ENCODE data around the gene MMP2. TPM values are rescaled to one million over a fixed set of nuclear protein-coding genes. Genes with fewer than 3 reads are reported as not detected.
A peak's percentile ranks its signal among the peaks of the same experiment; 100 is the strongest.

The MMP2 gene
- total and polyA plus RNA-seq, 2 of the 13 experiments (the other 11 are each of a cell fraction or from before 2014, with no cell fraction given): 0.31 to 1.3 TPM

- TF ChIP-seq, protein P1, sequence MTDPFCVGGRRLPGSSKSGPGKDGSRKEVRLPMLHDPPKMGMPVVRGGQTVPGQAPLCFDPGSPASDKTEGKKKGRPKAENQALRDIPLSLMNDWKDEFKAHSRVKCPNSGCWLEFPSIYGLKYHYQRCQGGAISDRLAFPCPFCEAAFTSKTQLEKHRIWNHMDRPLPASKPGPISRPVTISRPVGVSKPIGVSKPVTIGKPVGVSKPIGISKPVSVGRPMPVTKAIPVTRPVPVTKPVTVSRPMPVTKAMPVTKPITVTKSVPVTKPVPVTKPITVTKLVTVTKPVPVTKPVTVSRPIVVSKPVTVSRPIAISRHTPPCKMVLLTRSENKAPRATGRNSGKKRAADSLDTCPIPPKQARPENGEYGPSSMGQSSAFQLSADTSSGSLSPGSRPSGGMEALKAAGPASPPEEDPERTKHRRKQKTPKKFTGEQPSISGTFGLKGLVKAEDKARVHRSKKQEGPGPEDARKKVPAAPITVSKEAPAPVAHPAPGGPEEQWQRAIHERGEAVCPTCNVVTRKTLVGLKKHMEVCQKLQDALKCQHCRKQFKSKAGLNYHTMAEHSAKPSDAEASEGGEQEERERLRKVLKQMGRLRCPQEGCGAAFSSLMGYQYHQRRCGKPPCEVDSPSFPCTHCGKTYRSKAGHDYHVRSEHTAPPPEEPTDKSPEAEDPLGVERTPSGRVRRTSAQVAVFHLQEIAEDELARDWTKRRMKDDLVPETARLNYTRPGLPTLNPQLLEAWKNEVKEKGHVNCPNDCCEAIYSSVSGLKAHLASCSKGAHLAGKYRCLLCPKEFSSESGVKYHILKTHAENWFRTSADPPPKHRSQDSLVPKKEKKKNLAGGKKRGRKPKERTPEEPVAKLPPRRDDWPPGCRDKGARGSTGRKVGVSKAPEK (CRISPR knock-in tag; IDR thresholded peaks at IDR 0.05; ENCODE audit: borderline replicate concordance): no peak
- TF ChIP-seq RNF219 (CRISPR knock-in tag; IDR thresholded peaks at IDR 0.05) (no peak), NR3C1 (CRISPR knock-in tag; IDR thresholded peaks at IDR 0.05) (no peak), ZNF850 (CRISPR knock-in tag; conservative IDR thresholded peaks at IDR 0.05) (no peak), KLF12 (CRISPR knock-in tag; IDR thresholded peaks at IDR 0.05; ENCODE audit: borderline replicate concordance) (no peak), PAXIP1 (CRISPR knock-in tag; conservative IDR thresholded peaks at IDR 0.05) (no peak), ZSCAN20 (CRISPR knock-in tag; IDR thresholded peaks at IDR 0.05; ENCODE audit: borderline replicate concordance) (peak; percentile 73; the same call in 1 of the 2 replicates), NR2C2 (CRISPR knock-in tag; IDR thresholded peaks at IDR 0.05; ENCODE audit: borderline replicate concordance) (no peak), SMARCC2 (IDR thresholded peaks at IDR 0.05) (no peak), ZSCAN12 (CRISPR knock-in tag; IDR thresholded peaks at IDR 0.05) (0 out of 2 replicates have a peak, but pooled peaks have one; percentile 42), HOXA3 (CRISPR knock-in tag; IDR thresholded peaks at IDR 0.05) (0 out of 2 replicates have a peak, but pooled peaks have one; percentile 48), RCOR2 (CRISPR knock-in tag; IDR thresholded peaks at IDR 0.05) (no peak), JUN (CRISPR knock-in tag; IDR thresholded peaks at IDR 0.05) (no peak), SMC3 (IDR thresholded peaks at IDR 0.05; ENCODE audit: low read length) (no peak)
- TF ChIP-seq, protein P2, sequence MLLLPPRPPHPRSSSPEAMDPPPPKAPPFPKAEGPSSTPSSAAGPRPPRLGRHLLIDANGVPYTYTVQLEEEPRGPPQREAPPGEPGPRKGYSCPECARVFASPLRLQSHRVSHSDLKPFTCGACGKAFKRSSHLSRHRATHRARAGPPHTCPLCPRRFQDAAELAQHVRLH (CRISPR knock-in tag; IDR thresholded peaks at IDR 0.05; ENCODE audit: borderline replicate concordance, low read depth): no peak
- TF ChIP-seq, protein P3, sequence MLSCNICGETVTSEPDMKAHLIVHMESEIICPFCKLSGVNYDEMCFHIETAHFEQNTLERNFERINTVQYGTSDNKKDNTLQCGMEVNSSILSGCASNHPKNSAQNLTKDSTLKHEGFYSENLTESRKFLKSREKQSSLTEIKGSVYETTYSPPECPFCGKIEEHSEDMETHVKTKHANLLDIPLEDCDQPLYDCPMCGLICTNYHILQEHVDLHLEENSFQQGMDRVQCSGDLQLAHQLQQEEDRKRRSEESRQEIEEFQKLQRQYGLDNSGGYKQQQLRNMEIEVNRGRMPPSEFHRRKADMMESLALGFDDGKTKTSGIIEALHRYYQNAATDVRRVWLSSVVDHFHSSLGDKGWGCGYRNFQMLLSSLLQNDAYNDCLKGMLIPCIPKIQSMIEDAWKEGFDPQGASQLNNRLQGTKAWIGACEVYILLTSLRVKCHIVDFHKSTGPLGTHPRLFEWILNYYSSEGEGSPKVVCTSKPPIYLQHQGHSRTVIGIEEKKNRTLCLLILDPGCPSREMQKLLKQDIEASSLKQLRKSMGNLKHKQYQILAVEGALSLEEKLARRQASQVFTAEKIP (CRISPR knock-in tag; IDR thresholded peaks at IDR 0.05; ENCODE audit: borderline replicate concordance): no peak
These were observed 30.2 kb downstream of the MMP2 start, which contains the start of gene LPCAT2 (continued) for GRCh38 chr16:55508941-55509931.

Measured in HepG2 (cell line).